ENCODE measurements around the gene CENPF. TPM values are rescaled to one million over a fixed set of nuclear protein-coding genes. Genes with fewer than 3 reads are reported as not detected.
"Not testable (repeated sequence)": the region's sequence is repeated elsewhere in the genome, so short reads cannot be mapped to it uniquely, and the experiment has no call there.

The CENPF gene
- total RNA-seq, 1 experiment from 2014 or later, result 113 TPM

DNA sequence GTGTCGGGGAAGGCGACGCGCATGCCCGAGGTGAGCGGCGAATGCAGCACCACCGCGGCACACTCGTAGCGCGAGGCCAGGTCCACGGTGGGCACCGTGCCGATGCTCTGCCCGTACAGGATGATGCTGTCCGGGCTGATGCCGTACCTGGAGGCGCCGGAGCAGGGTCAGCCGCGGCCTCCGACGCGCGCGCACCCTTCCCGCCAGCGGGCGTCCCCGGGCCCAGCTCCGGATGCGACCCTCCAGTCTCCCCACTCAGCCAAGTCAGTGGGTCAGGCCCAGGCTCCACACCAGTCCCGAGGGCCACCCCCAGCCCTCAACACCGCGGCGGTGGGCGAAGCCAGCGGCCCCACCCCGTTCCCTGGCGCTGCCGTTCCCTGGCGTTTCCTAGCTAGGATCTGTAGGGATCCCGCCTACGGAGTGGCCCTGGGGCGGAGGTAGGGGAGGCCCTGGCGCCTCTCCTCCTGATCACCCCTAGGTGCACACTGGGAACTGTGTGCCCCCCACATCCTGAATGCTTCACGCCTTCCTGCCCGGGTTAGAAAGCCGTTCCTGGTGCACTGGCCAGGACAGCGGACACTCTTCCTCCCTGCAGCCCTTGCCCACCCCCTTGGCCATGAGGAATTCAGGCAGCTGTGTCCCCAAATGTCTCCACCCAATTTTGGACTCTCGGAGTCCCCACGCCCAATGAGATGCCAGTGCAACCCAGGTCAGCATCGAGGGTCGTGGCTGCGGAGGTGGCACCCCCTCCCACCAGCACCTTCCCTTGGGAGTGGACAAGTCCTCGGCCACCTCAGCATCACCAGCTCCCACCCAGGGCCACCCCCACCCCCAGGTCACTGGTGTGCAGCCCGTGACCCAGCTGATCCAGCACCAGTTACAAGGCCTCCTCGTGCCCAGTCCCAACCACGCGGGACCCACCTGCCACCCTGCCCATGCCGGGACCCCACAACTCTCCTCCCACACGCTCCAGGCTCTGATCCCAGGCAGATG, 3.2 kb downstream of the CENPF start:
- H3K36me3 Mint-ChIP-seq (ENCODE audit: insufficient read depth in 1 of 3, low read depth in 3 of 3), result peaks cover 31 to 34% (median 33%) of the 10 kb centered on the region in 3 experiments
- not testable (repeated sequence) for H3K14ac ChIP-seq (ENCODE audit: insufficient read depth, low read length); H2BK120ac ChIP-seq (ENCODE audit: low read depth, low read length, poor library complexity, severe bottlenecking); H3K27me3 ChIP-seq (ENCODE audit: insufficient read depth, low read length); H2BK20ac ChIP-seq (ENCODE audit: low read depth, low read length, poor library complexity, severe bottlenecking); H3K27ac Mint-ChIP-seq; H4K8ac ChIP-seq (replicated peaks; ENCODE audit: insufficient read length, low read depth, low read length); H3K9ac ChIP-seq (ENCODE audit: extremely low read depth, insufficient read length, low read length); H2AK5ac ChIP-seq (ENCODE audit: insufficient read length, low read length); H4K91ac ChIP-seq (ENCODE audit: insufficient read length, low read depth, low read length); H3K27ac ChIP-seq (ENCODE audit: insufficient read length, low read depth, low read length); H3T11ph ChIP-seq (ENCODE audit: low read length); H3K4me1 ChIP-seq (ENCODE audit: insufficient read depth, low read length); H2BK15ac ChIP-seq (ENCODE audit: low read depth, low read length); H3K9me3 ChIP-seq (ENCODE audit: control insufficient read depth, low read depth, low read length); H3K23ac ChIP-seq (ENCODE audit: insufficient read length, low read depth, low read length); H3K4me2 ChIP-seq (ENCODE audit: insufficient read depth, insufficient read length, low read length); H3K27me3 Mint-ChIP-seq (ENCODE audit: low read depth); H2BK5ac ChIP-seq (ENCODE audit: insufficient read length, low read length); H4K20me1 ChIP-seq (ENCODE audit: control insufficient read depth, insufficient read depth, insufficient read length); H3K79me1 ChIP-seq (ENCODE audit: insufficient read depth, low read depth, low read length, poor library complexity, severe bottlenecking); H4K5ac ChIP-seq (ENCODE audit: insufficient read length, low read depth, low read length); H3K18ac ChIP-seq (ENCODE audit: insufficient read length, low read depth, low read length); DNase-seq; H3K9me3 Mint-ChIP-seq; H3K56ac ChIP-seq (ENCODE audit: insufficient read length, low read depth, low read length); H3K4me3 Mint-ChIP-seq; H3K4ac ChIP-seq (ENCODE audit: low read depth, low read length); H2BK12ac ChIP-seq (ENCODE audit: insufficient read length, low read depth, low read length); H2AFZ ChIP-seq (ENCODE audit: low read length)
- peaks cover 43% of the 10 kb centered on the region; the same call in 1 of the 2 replicates for H3K79me2 ChIP-seq (ENCODE audit: insufficient read depth, low read length)
- WGBS (ENCODE audit: extremely low coverage, insufficient read length, low lambda C conversion rate), result no CpG with 5 or more reads among the region's 63 CpGs
- H3K23me2 ChIP-seq (ENCODE audit: insufficient read length, low read depth, low read length, poor library complexity, severe bottlenecking), result peaks cover 11% of the 10 kb centered on the region
- H3K4me1 Mint-ChIP-seq, result peaks cover 20 to 22% of the 10 kb centered on the region in 2 experiments

DNA sequence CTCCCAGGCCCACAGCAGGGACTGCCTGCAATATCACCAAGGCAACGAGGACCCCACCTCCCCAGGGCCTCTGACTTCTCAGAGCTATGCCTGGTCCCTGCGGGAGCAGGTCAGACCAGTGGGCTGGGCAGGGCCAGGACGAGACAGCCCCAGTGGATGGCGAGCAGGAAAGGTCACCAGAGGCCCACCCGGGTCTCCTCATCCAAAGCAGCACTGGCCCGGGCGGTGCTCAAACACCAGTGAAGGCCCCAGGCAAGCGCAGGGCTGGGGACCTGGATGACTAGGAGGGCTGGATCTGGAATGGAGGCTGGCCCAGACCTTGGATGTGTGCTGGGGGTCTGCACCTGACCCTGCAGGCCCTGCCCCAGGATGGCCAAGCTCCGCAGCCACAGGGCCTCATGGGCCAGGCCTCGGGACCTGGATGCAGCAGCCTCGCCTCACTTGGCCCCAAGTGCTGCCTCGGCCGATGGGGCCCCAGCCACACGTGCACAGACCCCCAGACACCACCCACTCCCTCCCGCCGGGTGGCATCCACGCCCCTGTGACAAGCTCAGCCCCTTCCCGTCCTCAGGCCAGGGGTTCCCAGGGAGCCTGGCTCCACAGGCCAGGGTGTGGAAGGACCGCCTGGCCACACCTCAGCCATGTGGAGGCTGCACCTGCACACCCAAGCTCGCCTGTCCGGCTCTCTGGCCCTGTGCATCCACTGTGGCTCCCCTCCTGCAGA, 4.7 kb downstream of the CENPF start:
- not testable (repeated sequence) for H3K4me3 Mint-ChIP-seq; H2AFZ ChIP-seq (ENCODE audit: low read length); H3K4me2 ChIP-seq (ENCODE audit: insufficient read depth, insufficient read length, low read length); H3T11ph ChIP-seq (ENCODE audit: low read length); H2BK20ac ChIP-seq (ENCODE audit: low read depth, low read length, poor library complexity, severe bottlenecking); H3K27me3 ChIP-seq (ENCODE audit: insufficient read depth, low read length); H3K18ac ChIP-seq (ENCODE audit: insufficient read length, low read depth, low read length); H3K27ac Mint-ChIP-seq; H3K56ac ChIP-seq (ENCODE audit: insufficient read length, low read depth, low read length); H2BK120ac ChIP-seq (ENCODE audit: low read depth, low read length, poor library complexity, severe bottlenecking); H4K20me1 ChIP-seq (ENCODE audit: control insufficient read depth, insufficient read depth, insufficient read length); H3K27me3 Mint-ChIP-seq (ENCODE audit: low read depth); H3K23ac ChIP-seq (ENCODE audit: insufficient read length, low read depth, low read length); H4K5ac ChIP-seq (ENCODE audit: insufficient read length, low read depth, low read length); H4K91ac ChIP-seq (ENCODE audit: insufficient read length, low read depth, low read length); H3K79me1 ChIP-seq (ENCODE audit: insufficient read depth, low read depth, low read length, poor library complexity, severe bottlenecking); H3K9ac ChIP-seq (ENCODE audit: extremely low read depth, insufficient read length, low read length); H3K9me3 ChIP-seq (ENCODE audit: control insufficient read depth, low read depth, low read length); DNase-seq; H2BK5ac ChIP-seq (ENCODE audit: insufficient read length, low read length); H2BK12ac ChIP-seq (ENCODE audit: insufficient read length, low read depth, low read length); H2AK5ac ChIP-seq (ENCODE audit: insufficient read length, low read length); H2BK15ac ChIP-seq (ENCODE audit: low read depth, low read length); H3K4me1 ChIP-seq (ENCODE audit: insufficient read depth, low read length); H4K8ac ChIP-seq (replicated peaks; ENCODE audit: insufficient read length, low read depth, low read length); H3K4ac ChIP-seq (ENCODE audit: low read depth, low read length); H3K9me3 Mint-ChIP-seq; H3K27ac ChIP-seq (ENCODE audit: insufficient read length, low read depth, low read length); H3K14ac ChIP-seq (ENCODE audit: insufficient read depth, low read length)
- H3K4me1 Mint-ChIP-seq, result peaks cover 16 to 20% of the 10 kb centered on the region in 2 experiments
- Histone ChIP-seq H3K79me2 (ENCODE audit: insufficient read depth, low read length) (peaks cover 54% of the 10 kb centered on the region; the same call in 1 of the 2 replicates), H3K23me2 (ENCODE audit: insufficient read length, low read depth, low read length, poor library complexity, severe bottlenecking) (peaks cover 11% of the 10 kb centered on the region)
- H3K36me3 Mint-ChIP-seq (ENCODE audit: insufficient read depth in 1 of 3, low read depth in 3 of 3), result peaks cover 35 to 39% (median 37%) of the 10 kb centered on the region in 3 experiments
- WGBS (ENCODE audit: extremely low coverage, insufficient read length, low lambda C conversion rate), result no CpG with 5 or more reads among the region's 21 CpGs

All from H9 (cell line).